Neutrophil (primary cell): ENCODE results near the gene NLRC5.
A peak's percentile ranks its signal among the peaks of the same experiment; 100 is the strongest.

Experiments
- H3K27ac ChIP-seq: fragments of 200-600 bp; sonication (generic); 2 replicates; pipeline ENCODE4 v1.5.1; 2016; ENCODE audit warnings: mild to moderate bottlenecking, moderate library complexity
- H3K27me3 ChIP-seq: fragments of 200-600 bp; sonication (generic); 2 replicates; pipeline ENCODE4 v1.6.0; 2016; ENCODE audit warnings: mild to moderate bottlenecking
- H3K36me3 ChIP-seq: fragments of 200-600 bp; sonication (generic); 2 replicates; pipeline ENCODE4 v1.5.1; 2017
- H3K4me1 ChIP-seq, 2 experiments: fragments of 200-600 bp in 1 of 2; sonication (generic) in 1 of 2; 1 replicate in 1 of 2; 2 replicates in 1 of 2; pipeline versions ENCODE4 v1.5.1 to v1.6.1; 2013 to 2016; ENCODE audit warnings: low read depth in 1 of 2, low read length in 1 of 2, mild to moderate bottlenecking in 1 of 2, moderate library complexity in 1 of 2; ENCODE audit not compliant: control insufficient read depth in 1 of 2, insufficient read depth in 1 of 2
- H3K4me3 ChIP-seq, 2 experiments: fragments of 200-600 bp in 1 of 2; sonication (generic) in 1 of 2; 1 replicate in 1 of 2; 2 replicates in 1 of 2; pipeline ENCODE4 v1.5.1; 2013 to 2016; ENCODE audit warnings: low read depth in 1 of 2, low read length in 1 of 2, mild to moderate bottlenecking in 1 of 2, moderate library complexity in 1 of 2
- H3K9me3 ChIP-seq: fragments of 200-600 bp; sonication (generic); 2 replicates; pipeline ENCODE4 v1.5.1; 2016
- TF ChIP-seq, protein P1 (sequence below): fragments of 200-600 bp; sonication (generic); IDR thresholded peaks from 2 replicates; pipeline ENCODE4 v1.5.1; 2016; ENCODE audit warnings: antibody characterized with exemption

NLRC5 gene

DNA sequence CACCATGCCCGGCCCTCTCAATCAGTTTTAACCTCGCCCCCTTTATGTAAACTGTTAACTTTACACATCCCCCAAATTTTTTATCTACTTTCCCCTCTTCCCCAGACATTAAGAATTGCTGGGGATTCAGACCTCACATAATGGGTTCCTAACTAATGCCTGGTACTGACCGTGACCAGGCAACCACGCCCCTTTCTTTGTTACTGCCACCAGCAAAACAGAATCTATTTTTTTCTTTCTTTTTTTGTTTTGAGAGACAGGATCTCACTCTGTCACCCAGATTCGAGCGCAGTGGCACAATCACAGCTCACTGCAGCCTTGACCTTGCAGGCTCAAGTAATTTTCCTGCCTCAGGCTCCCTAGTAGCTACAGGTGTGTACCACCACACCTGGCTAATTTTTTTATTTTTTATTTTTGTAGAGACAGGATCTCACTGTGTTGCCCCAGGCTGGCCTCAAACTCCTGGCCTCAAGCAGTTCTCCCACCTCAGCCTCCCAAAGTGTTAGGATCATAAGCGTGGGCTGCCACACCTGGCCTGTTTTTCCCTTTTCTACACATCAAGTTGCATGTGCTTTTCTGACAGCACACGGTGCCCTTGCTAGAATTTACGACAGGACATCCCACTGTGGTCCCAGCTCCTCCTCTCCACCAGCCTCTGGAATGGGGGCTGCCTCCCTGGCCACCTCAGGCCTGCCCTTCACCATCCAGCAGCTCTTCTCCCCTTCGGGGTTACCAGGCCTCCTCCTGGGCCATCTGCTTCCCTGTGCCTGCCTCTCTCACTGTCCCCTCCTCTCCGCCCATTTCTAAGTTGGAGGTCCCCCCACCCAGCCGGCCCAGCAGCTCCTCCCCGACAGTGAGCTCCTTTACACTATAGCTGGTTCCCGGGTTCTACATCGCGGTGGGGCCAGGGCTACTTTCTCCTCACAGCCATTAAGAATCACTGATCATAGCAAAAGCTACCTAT lies 113.8 kb downstream of the NLRC5 start:
- peaks cover 4% of the 10 kb centered on the region for H3K36me3 ChIP-seq
- no peaks in the 10 kb centered on the region for H3K27me3 ChIP-seq
- TF ChIP-seq, protein P1, sequence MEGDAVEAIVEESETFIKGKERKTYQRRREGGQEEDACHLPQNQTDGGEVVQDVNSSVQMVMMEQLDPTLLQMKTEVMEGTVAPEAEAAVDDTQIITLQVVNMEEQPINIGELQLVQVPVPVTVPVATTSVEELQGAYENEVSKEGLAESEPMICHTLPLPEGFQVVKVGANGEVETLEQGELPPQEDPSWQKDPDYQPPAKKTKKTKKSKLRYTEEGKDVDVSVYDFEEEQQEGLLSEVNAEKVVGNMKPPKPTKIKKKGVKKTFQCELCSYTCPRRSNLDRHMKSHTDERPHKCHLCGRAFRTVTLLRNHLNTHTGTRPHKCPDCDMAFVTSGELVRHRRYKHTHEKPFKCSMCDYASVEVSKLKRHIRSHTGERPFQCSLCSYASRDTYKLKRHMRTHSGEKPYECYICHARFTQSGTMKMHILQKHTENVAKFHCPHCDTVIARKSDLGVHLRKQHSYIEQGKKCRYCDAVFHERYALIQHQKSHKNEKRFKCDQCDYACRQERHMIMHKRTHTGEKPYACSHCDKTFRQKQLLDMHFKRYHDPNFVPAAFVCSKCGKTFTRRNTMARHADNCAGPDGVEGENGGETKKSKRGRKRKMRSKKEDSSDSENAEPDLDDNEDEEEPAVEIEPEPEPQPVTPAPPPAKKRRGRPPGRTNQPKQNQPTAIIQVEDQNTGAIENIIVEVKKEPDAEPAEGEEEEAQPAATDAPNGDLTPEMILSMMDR: no peak
- H3K27ac ChIP-seq: peak overlapping the region; percentile 25
- H3K4me3 ChIP-seq: no peak overlapping the region
- no peaks in the 10 kb centered on the region for H3K9me3 ChIP-seq
- H3K4me1 ChIP-seq: peaks cover 39 to 44% of the 10 kb centered on the region in 2 experiments

DNA sequence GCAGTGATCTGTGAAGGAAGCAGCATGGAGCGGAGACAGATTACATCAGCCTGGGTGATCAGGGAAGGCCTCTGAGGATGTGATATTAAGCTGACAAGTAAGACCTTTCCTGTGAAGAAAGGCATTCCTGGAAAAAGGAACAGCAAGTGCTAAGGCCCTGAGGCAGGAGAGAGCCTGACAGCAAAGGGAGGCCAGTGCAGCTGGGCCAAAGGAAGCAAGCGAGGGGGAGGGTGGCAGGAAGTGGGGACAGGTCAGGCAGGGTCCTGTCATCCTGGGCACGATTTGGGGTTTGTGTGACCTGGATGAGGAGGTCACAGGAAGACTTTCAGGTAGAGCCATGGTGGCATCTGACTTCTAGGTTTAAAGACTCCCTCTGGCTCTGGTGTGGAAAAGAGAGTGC lies 115.3 kb downstream of the NLRC5 start:
- Histone ChIP-seq H3K9me3 (no peaks in the 10 kb centered on the region), H3K4me3 (no peak overlapping the region), H3K36me3 (peaks cover 4% of the 10 kb centered on the region), H3K4me1 (peaks cover 51 to 55% of the 10 kb centered on the region in 2 experiments), H3K27ac (peak overlapping the region; percentile 69), H3K27me3 (no peaks in the 10 kb centered on the region)
- TF ChIP-seq, protein P1: no peak

DNA sequence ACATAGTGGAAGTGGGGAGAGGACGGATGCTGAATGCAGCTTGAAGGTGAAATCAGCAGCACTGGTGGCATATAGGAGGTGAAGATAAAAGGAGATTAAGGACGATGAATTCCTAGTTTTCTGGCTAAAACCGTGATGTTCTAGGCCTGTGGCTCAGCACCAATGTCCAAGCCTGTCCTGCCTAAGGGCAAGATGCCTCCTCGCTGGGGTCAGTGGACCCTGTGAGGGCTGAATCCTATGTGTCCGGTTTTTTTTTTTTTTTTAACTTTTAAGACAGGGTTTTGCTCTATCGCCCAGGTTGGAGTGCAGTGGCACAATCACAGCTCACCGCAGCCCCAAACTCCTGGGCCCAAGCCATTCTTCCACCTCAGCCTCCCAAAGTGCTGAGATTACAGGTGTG lies 115.8 kb downstream of the NLRC5 start:
- H3K4me3 ChIP-seq: no peak overlapping the region
- H3K36me3 ChIP-seq: peaks cover 4% of the 10 kb centered on the region
- TF ChIP-seq, protein P1: no peak
- H3K9me3 ChIP-seq: no peaks in the 10 kb centered on the region
- no peaks in the 10 kb centered on the region for H3K27me3 ChIP-seq
- H3K4me1 ChIP-seq: peaks cover 52 to 57% of the 10 kb centered on the region in 2 experiments
- peak overlapping the region; percentile 69 for H3K27ac ChIP-seq

DNA sequence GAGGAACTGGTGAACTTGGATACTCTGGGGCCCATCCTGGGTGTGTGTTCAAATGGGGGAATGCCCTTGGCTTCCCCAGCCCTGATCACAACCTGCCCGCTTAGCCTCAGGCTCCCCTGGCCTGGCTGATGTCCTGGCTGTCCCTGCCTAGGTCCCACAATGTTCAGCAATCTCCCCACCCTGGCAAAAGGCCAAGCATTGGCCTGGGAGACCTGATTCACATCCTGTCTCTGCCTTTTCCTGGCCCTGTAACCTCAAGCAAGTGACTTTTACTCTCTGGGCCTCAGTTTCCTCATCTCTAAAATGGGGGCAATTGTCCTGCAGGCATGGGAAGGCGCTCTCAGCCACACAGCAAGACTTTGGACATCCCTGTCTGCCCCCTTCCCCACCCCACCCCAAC lies 117.4 kb downstream of the NLRC5 start:
- Histone ChIP-seq H3K4me1 (peaks cover 67 to 73% of the 10 kb centered on the region in 2 experiments), H3K27me3 (no peaks in the 10 kb centered on the region), H3K9me3 (no peaks in the 10 kb centered on the region), H3K36me3 (peaks cover 4% of the 10 kb centered on the region), H3K27ac (no peak overlapping the region), H3K4me3 (no peak overlapping the region)
- TF ChIP-seq, protein P1: no peak

DNA sequence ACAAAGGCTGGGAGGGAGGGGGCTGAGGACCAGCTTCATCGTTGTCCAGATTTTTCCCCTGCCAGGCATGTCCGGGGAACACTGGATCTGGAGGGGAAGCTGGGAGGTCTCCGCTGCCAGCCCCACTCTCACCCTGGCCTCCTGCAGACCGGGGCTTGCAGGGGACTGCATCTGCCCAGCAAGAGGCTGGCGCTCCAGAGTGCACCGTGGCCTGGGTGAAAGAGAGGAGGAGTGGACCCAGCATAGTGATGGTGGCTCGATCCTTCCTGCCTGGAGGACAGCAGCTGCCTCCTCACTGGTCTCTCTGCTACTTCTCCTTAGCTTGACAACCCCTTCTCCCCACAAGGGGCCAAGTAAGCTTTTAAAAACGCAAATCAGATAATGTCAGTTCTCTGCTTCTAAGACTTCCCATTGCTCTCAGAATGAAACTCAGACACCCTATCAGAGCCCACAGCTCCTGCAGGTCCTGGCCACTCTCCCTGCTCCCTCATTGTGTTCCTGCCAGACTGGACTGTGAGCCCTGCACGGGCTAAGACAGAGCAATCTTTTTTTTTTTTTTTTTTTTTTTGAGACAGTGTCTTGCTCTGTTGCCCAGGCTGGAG lies 118.1 kb downstream of the NLRC5 start:
- H3K27ac ChIP-seq: no peak overlapping the region
- no peaks in the 10 kb centered on the region for H3K27me3 ChIP-seq
- H3K36me3 ChIP-seq: peaks cover 4% of the 10 kb centered on the region
- H3K4me1 ChIP-seq: peaks cover 74 to 80% of the 10 kb centered on the region in 2 experiments
- H3K4me3 ChIP-seq: no peak overlapping the region
- TF ChIP-seq, protein P1: no peak
- no peaks in the 10 kb centered on the region for H3K9me3 ChIP-seq
